B cell (primary cell): Measurements from ENCODE around the gene CMPK2. TPM values are rescaled to one million over a fixed set of nuclear protein-coding genes. Genes with fewer than 3 reads are reported as not detected.

Experiments
- ATAC-seq: fragments of 200-7000 bp; cut with Tn5 transposase; one replicate; pipeline ENCODE4 v1.10.0; 2021; ENCODE audit warnings: low read depth, mild to moderate bottlenecking, moderate number of reproducible peaks, moderate library complexity
- CTCF ChIA-PET: fragments of 350-600 bp; sonication (Branson Sonifier 250); formaldehyde crosslinking; loops from one replicate; lab custom pipeline; 2021; ENCODE audit warnings: antibody characterized with exemption, inconsistent platforms; lab: Charles Lee
- POLR2A ChIA-PET: fragments of 350-600 bp; sonication (Branson Sonifier 250); formaldehyde crosslinking; loops from one replicate; lab custom pipeline; 2021; ENCODE audit warnings: antibody characterized with exemption; lab: Charles Lee
- DNase-seq: peaks from one replicate; pipeline ENCODE4 v3.0.0; 2013
- H2AFZ ChIP-seq: 2 replicates; pipeline ENCODE4 v1.6.1; 2012; ENCODE audit warnings: mild to moderate bottlenecking, low read depth, low read length; ENCODE audit not compliant: insufficient read depth, poor library complexity, severe bottlenecking
- H3K27ac ChIP-seq, 2 donors: 1 replicate in 1 of 2; 2 replicates in 1 of 2; pipeline ENCODE4 v1.5.1; 2012 to 2013; ENCODE audit warnings: low read length in 2 of 2, mild to moderate bottlenecking in 2 of 2, moderate library complexity in 1 of 2
- H3K27me3 ChIP-seq, 4 experiments: fragments of 200-600 bp in 1 of 4; sonication (generic) in 1 of 4; replicated peaks in 1 of 4; 1 replicate in 2 of 4; 2 replicates in 2 of 4; pipeline versions ENCODE4 v1.6.1 to v1.7.0; 2013 to 2016; ENCODE audit warnings: low read length in 3 of 4, mild to moderate bottlenecking in 2 of 4, mixed read lengths in 1 of 4, moderate library complexity in 1 of 4; ENCODE audit not compliant: insufficient read depth in 4 of 4, control insufficient read depth in 3 of 4; ENCODE audit errors: control extremely low read depth in 1 of 4
- H3K36me3 ChIP-seq, 2 experiments: replicated peaks in 1 of 2; 1 replicate in 1 of 2; 2 replicates in 1 of 2; pipeline versions ENCODE4 v1.6.1 to v1.7.1; 2013; ENCODE audit warnings: low read length in 1 of 2; ENCODE audit not compliant: insufficient read depth in 2 of 2, control insufficient read depth in 1 of 2; ENCODE audit errors: control extremely low read depth in 1 of 2, extremely low read depth in 1 of 2
- H3K4me1 ChIP-seq, 2 donors: fragments of 200-600 bp in 1 of 2; sonication (generic) in 1 of 2; 1 replicate in 1 of 2; 2 replicates in 1 of 2; pipeline versions ENCODE4 v1.5.1 to v1.6.1; 2013 to 2017; ENCODE audit warnings: low read length in 2 of 2; ENCODE audit not compliant: control insufficient read depth in 2 of 2, insufficient read depth in 2 of 2
- H3K4me2 ChIP-seq: replicated peaks from 2 replicates; pipeline ENCODE3; 2012; ENCODE audit warnings: mild to moderate bottlenecking, low read depth, low read length; ENCODE audit not compliant: poor library complexity, severe bottlenecking
- H3K4me3 ChIP-seq, 5 experiments: fragments of 200-600 bp in 1 of 5; sonication (generic) in 1 of 5; 1 replicate in 3 of 5; 2 replicates in 2 of 5; pipeline versions ENCODE4 v1.5.1 to v1.7.0; 2011 to 2016; ENCODE audit warnings: low read length in 4 of 5, mild to moderate bottlenecking in 4 of 5, low read depth in 2 of 5, control low read depth in 1 of 5, moderate library complexity in 1 of 5; ENCODE audit not compliant: insufficient read depth in 1 of 5; ENCODE audit errors: control extremely low read depth in 1 of 5, extremely low read depth in 1 of 5
- H3K79me2 ChIP-seq: fragments of 200-600 bp; sonication (generic); one replicate; pipeline ENCODE4 v1.6.0; 2016; ENCODE audit warnings: low read length; ENCODE audit not compliant: control insufficient read depth, insufficient read depth
- H3K9ac ChIP-seq: fragments of 200-600 bp; sonication (generic); 2 replicates; pipeline ENCODE4 v1.6.1; 2017; ENCODE audit warnings: mild to moderate bottlenecking, low read length, moderate library complexity
- H3K9me3 ChIP-seq, 3 donors: one replicate each; pipeline versions ENCODE4 v1.6.1 to v1.7.1; 2013; ENCODE audit warnings: low read length in 2 of 3; ENCODE audit not compliant: control insufficient read depth in 2 of 3, insufficient read depth in 1 of 3; ENCODE audit errors: control extremely low read depth in 1 of 3
- H4K20me1 ChIP-seq: 2 replicates; pipeline ENCODE4 v1.6.0; 2012; ENCODE audit warnings: mild to moderate bottlenecking, low read length; ENCODE audit not compliant: insufficient read depth, control insufficient read depth, poor library complexity, severe bottlenecking
- H3K27ac Mint-ChIP-seq: one replicate; pipeline ENCODE4 v1.8.0; 2021; ENCODE audit warnings: mixed read lengths
- H3K27me3 Mint-ChIP-seq: one replicate; pipeline ENCODE4 v1.8.0; 2021; ENCODE audit warnings: mixed read lengths
- H3K4me1 Mint-ChIP-seq: one replicate; pipeline ENCODE4 v1.8.0; 2021; ENCODE audit warnings: mixed read lengths
- H3K4me3 Mint-ChIP-seq: one replicate; pipeline ENCODE4 v1.8.0; 2021; ENCODE audit warnings: mixed read lengths
- H3K9me3 Mint-ChIP-seq: one replicate; pipeline ENCODE4 v1.8.0; 2022; ENCODE audit warnings: mixed read lengths; ENCODE audit not compliant: insufficient read depth
- CTCF ChIP-seq: fragments of 200-600 bp; IDR thresholded peaks from one replicate; pipeline ENCODE4 v1.8.0; 2022; ENCODE audit warnings: antibody characterized with exemption, mild to moderate bottlenecking
- EZH2 ChIP-seq: IDR thresholded peaks from 2 replicates; pipeline ENCODE4 v1.6.1; 2012; ENCODE audit warnings: borderline replicate concordance, low read depth, mild to moderate bottlenecking, moderate library complexity, low read length; ENCODE audit not compliant: insufficient read depth, poor library complexity, severe bottlenecking
- WGBS: methylation state at CpG from one replicate; pipeline ENCODE4 v1.1.5; 2013; ENCODE audit warnings: missing lambda C conversion rate; ENCODE audit not compliant: insufficient coverage; 5-methylcytosine and 5-hydroxymethylcytosine counted together
- intact Hi-C: fragments of 100-400 bp; cut with micrococcal nuclease; formaldehyde crosslinking; loops from one replicate; pipeline ENCODE4 v1.10.0; 2022
- polyA plus RNA-seq: library from polyadenylated mRNA; depleted of rRNA; stranded (reverse); fragments of >200 nt; gene quantifications from 2 replicates; pipeline ENCODE4 v1.2.3, GENCODE V29; 2012
- total RNA-seq, 2 donors: library from RNA; stranded (reverse); fragments of 120-200 nt in 1 of 2; gene quantifications; 1 replicate in 1 of 2; 2 replicates in 1 of 2; pipeline versions ENCODE4 v1.2.3 to v1.2.4, GENCODE V29; 2013 to 2022

Gene CMPK2
- total and polyA plus RNA-seq, 2 donors (not counting 1 experiment from before 2014, with no cell fraction given), result 1.2 to 2.9 TPM

DNA sequence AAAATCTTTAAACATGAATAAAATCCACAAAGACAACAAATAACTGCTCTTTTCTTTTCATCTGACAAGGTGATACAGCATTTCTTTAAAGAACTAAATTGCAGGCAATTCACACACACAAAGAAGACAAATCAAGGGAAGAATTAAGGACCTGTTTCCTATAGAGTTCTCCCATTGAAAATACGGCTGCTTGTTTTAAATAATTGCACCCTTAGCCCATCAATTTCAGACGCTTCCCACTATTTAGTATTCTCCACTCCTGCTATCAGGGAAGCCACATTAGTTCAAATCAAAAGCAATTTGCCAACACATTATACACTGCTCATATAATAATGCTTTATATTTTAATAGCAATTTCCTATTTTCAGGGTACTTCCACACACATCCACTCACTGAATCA, 11.3 kb downstream of the CMPK2 start:
- Histone ChIP-seq H3K27me3 (no peaks in the 10 kb centered on the region), H2AFZ (no peak overlapping the region), H3K79me2 (no peaks in the 10 kb centered on the region), H3K27ac (no peak overlapping the region), H3K4me1 (no peaks in the 10 kb centered on the region), H3K36me3 (peaks cover 8% of the 10 kb centered on the region in 2 experiments), H3K4me2 (no peak overlapping the region), H4K20me1 (no peaks in the 10 kb centered on the region), H3K4me3 (no peak overlapping the region), H3K9ac (no peak overlapping the region), H3K9me3 (peaks cover 1 to 14% (median 11%) of the 10 kb centered on the region in 3 donors)
- Mint-ChIP-seq H3K27ac (no peak overlapping the region), H3K9me3 (peaks cover 5% of the 10 kb centered on the region), H3K4me3 (no peak overlapping the region), H3K27me3 (no peaks in the 10 kb centered on the region), H3K4me1 (no peaks in the 10 kb centered on the region)
- TF ChIP-seq EZH2, result no peak
- TF ChIP-seq CTCF, result no peak
- POLR2A ChIA-PET, result no interaction called here
- DNase-seq (no peak), ATAC-seq (no peak)
- intact Hi-C loops, result no loop called here
- CTCF ChIA-PET, result no interaction called here
- 100% methylated on average over 1 of the region's 2 CpGs for WGBS

DNA sequence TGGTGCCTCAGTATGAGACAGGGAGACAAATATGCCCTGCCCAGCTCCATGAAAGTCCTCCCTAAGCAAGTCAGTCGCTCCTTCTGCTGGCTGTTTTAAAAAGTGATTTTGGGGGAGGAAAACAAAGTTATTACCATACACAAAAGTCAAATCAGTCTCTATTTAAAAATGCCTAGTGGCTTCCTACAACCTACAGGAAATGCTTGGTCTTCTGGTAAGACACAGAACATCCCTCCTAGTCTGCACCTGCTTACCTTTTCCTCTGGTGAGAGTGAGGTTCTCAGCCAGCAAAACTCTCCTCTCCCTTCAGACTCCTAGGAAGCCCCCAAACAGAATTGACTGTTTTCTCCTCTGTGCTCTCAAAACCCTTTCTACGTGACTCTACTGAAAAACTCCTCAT, 13.5 kb downstream of the CMPK2 start:
- Histone ChIP-seq H3K36me3 (peaks cover 11 to 13% of the 10 kb centered on the region in 2 experiments), H3K4me1 (no peaks in the 10 kb centered on the region), H3K27me3 (no peaks in the 10 kb centered on the region), H3K9me3 (peaks cover 4 to 20% (median 16%) of the 10 kb centered on the region in 3 donors), H2AFZ (no peak overlapping the region), H3K9ac (no peak overlapping the region), H3K4me3 (no peak overlapping the region), H3K79me2 (no peaks in the 10 kb centered on the region), H3K4me2 (no peak overlapping the region), H4K20me1 (no peaks in the 10 kb centered on the region), H3K27ac (no peak overlapping the region)
- ChIA-PET POLR2A (no interaction called here), CTCF (no interaction called here)
- H3K4me3 Mint-ChIP-seq, result no peak overlapping the region
- DNase-seq (no peak), ATAC-seq (no peak)
- TF ChIP-seq CTCF, result no peak
- TF ChIP-seq EZH2, result no peak
- no peaks in the 10 kb centered on the region for H3K4me1 Mint-ChIP-seq
- intact Hi-C loops, result no loop called here
- no peak overlapping the region for H3K27ac Mint-ChIP-seq
- peaks cover 8% of the 10 kb centered on the region for H3K9me3 Mint-ChIP-seq
- WGBS, result no CpG with 5 or more reads among the region's 2 CpGs
- no peaks in the 10 kb centered on the region for H3K27me3 Mint-ChIP-seq
